ENCODE data around the gene FKBP10. TPM values are rescaled to one million over a fixed set of nuclear protein-coding genes. Genes with fewer than 3 reads are reported as not detected.

FKBP10 gene
- total and polyA plus RNA-seq, 9 of the 15 experiments (the other 6 are each of a cell fraction or from before 2014, with no cell fraction given) = 0.03 to 3.0 (median 1.4) TPM; not detected in 1

DNA sequence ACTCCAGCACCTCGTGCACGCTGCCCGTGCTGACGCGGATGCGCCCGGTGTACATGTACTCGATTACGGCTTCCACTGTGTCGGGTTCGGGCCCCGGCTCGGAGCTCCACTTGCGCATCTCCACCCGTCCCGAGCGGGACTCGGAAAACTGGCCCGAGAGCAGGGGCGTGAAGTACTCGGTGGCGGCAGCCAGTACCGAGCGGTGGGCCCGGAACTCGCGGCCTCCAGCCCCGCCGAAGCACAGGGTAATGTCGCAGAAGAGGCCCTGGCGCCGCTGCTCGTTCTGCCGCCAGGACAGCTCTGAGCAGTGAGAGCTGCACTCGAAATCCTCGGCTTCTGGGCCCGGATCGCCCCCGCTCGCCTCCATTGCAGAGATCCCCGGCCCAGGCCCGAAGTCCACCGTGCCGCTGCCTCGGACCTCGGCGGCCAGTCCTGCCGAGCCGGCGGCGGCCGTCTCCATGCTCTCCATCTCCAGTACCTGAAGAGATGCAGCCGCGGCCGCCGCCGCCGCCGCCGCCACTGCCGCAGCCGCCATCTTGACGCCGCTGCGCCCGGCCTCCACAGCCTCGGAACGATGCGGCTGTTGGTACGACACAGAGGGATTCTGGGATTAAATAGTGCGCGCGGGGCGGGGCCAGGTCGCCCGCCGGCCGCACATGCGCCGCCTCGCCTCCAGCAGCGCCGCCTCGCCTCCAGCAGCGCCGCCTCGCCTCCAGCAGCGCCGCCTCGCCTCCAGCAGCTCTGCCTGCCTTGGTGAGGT is 52.2 kb downstream of the FKBP10 start, which contains the start of gene KLHL11 (continued):
- peak; percentile 32; the same call in 1 of the 2 replicates for TF ChIP-seq TEAD4 (IDR thresholded peaks at IDR 0.05; ENCODE audit: low read length)
- no peak for TF ChIP-seq TEAD4 (CRISPR knock-in tag; IDR thresholded peaks at IDR 0.05; ENCODE audit: borderline replicate concordance)
- peak; percentile 88 for TF ChIP-seq TBP (optimal IDR thresholded peaks at IDR 0.05; ENCODE audit: low read depth, low read length)
- peak; percentile 96 for TF ChIP-seq RBFOX2 (IDR thresholded peaks at IDR 0.05; ENCODE audit: low read depth, low read length)
- no peak for TF ChIP-seq XRCC5 (IDR thresholded peaks at IDR 0.05; ENCODE audit: low read depth, low read length)

DNA sequence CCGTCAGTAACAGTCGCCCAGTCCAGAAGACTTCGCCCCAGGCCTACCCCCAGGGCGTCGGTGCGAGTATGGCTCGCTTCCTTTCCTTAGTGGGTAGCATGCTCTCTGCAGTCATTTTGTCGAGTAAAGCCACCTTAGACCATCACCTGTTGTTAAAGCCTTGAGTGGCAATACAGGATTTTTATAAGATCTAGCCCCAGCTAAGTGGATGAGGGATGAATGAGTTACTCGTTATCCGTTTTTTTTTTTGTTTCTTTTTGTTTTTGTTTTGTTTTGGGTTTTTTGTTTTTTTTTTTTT is 52.7 kb downstream of the FKBP10 start:
- H2AFZ ChIP-seq (ENCODE audit: low read depth, low read length) = peak overlapping the region; percentile 93
- ATAC-seq (no peak), DNase-seq (ENCODE audit: extremely low read depth in 1 of 4, low spot score in 3 of 4) (no peak), FAIRE-seq (peak; percentile 85)
- WGBS (ENCODE audit: insufficient coverage, low coverage, missing lambda C conversion rate) = 2% methylated on average over 10 of the region's 10 CpGs
- H4K20me1 ChIP-seq (replicated peaks; ENCODE audit: control insufficient read depth, insufficient read depth, low read length) = peaks cover 17% of the 10 kb centered on the region; the same call in 1 of the 2 replicates
- peaks cover 37% of the 10 kb centered on the region for H3K36me3 ChIP-seq (ENCODE audit: control insufficient read depth, insufficient read depth, low read length)
- H3K79me2 ChIP-seq (ENCODE audit: control insufficient read depth, insufficient read depth, low read length) = peaks cover 40% of the 10 kb centered on the region
- peak overlapping the region; percentile 52 for H3K27ac ChIP-seq (ENCODE audit: extremely low read depth, low read depth, low read length)
- ChIA-PET POLR2A (interaction anchor here (0.6 to 2.3 kb wide), 15 partner anchors 9 to 1314 kb away, joined by 3 to 10 read pairs (median 4); partner anchors contain the start of genes JUP and KLHL10), CTCF (ENCODE audit: low intra/inter-chr PET ratio) (interaction anchor here (0.7 kb wide), 1 partner anchor 323 kb away, joined by 5 read pairs; no protein-coding TSS in a partner anchor)
- H3K4me2 ChIP-seq (ENCODE audit: insufficient read depth, low read length) = peak overlapping the region; percentile 79
- H3K9me3 ChIP-seq (replicated peaks; ENCODE audit: control insufficient read depth, insufficient read depth, low read depth, low read length) = no peaks in the 10 kb centered on the region
- H3K4me1 ChIP-seq (replicated peaks in 1 of 2; ENCODE audit: control insufficient read depth in 2 of 2, insufficient read depth in 2 of 2, low read length in 2 of 2) = peaks cover 20 to 25% of the 10 kb centered on the region in 2 experiments
- BruUV-seq (replicated peaks) = no TSS peak
- H3K27me3 ChIP-seq (ENCODE audit: control insufficient read depth in 2 of 2, insufficient read depth in 2 of 2, low read length in 2 of 2) = no peaks in the 10 kb centered on the region
- peak overlapping the region; percentile 96 for H3K4me3 ChIP-seq
- no peaks in the 10 kb centered on the region for H3K9me1 ChIP-seq (ENCODE audit: control insufficient read depth, insufficient read depth, low read length)
- peak overlapping the region in 1 of 2 experiments; percentile 88; a peak in 2 of 4 replicates for H3K9ac ChIP-seq (ENCODE audit: insufficient read depth in 1 of 2, low read depth in 2 of 2, low read length in 2 of 2)
- in situ Hi-C loops (cut with MboI) (no loop called here), intact Hi-C loops (cut with micrococcal nuclease) (loop anchor here (2.0 kb wide), 1 partner anchor 79 kb away; the partner anchor contains the start of gene JUP)
- TF ChIP-seq L3MBTL2 (IDR thresholded peaks at IDR 0.05) = 0 out of 2 replicates have a peak, but pooled peaks have one; percentile 55
- TF ChIP-seq POLR2A (conservative IDR thresholded peaks at IDR 0.05) = peak; percentile 48; the same call in 1 of the 2 replicates
- TF ChIP-seq ZC3H8 (IDR thresholded peaks at IDR 0.05) = 0 out of 2 replicates have a peak, but pooled peaks have one; percentile 42
- no peak for TF ChIP-seq SPI1 (IDR thresholded peaks at IDR 0.05; ENCODE audit: borderline replicate concordance, low read depth, low read length)
- TF ChIP-seq TEAD1 (CRISPR knock-in tag; IDR thresholded peaks at IDR 0.05) = 0 out of 4 replicates have a peak, but pooled peaks of 1 of the 2 experiments have one; percentile 7
- TF ChIP-seq HLTF (IDR thresholded peaks at IDR 0.05) = 0 out of 2 replicates have a peak, but pooled peaks have one; percentile 33
- TF ChIP-seq, protein P1, sequence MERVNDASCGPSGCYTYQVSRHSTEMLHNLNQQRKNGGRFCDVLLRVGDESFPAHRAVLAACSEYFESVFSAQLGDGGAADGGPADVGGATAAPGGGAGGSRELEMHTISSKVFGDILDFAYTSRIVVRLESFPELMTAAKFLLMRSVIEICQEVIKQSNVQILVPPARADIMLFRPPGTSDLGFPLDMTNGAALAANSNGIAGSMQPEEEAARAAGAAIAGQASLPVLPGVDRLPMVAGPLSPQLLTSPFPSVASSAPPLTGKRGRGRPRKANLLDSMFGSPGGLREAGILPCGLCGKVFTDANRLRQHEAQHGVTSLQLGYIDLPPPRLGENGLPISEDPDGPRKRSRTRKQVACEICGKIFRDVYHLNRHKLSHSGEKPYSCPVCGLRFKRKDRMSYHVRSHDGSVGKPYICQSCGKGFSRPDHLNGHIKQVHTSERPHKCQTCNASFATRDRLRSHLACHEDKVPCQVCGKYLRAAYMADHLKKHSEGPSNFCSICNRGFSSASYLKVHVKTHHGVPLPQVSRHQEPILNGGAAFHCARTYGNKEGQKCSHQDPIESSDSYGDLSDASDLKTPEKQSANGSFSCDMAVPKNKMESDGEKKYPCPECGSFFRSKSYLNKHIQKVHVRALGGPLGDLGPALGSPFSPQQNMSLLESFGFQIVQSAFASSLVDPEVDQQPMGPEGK (CRISPR knock-in tag; IDR thresholded peaks at IDR 0.05; ENCODE audit: borderline replicate concordance) = no peak
- 0 out of 2 replicates have a peak, but pooled peaks have one; percentile 8 for TF ChIP-seq MTA3 (IDR thresholded peaks at IDR 0.05; ENCODE audit: borderline replicate concordance)
- TF ChIP-seq THRAP3 (IDR thresholded peaks at IDR 0.05; ENCODE audit: borderline replicate concordance) = no peak
- no peak for TF ChIP-seq ZNF324 (CRISPR knock-in tag; IDR thresholded peaks at IDR 0.05)
- no peak for TF ChIP-seq KDM4B (IDR thresholded peaks at IDR 0.05; ENCODE audit: borderline replicate concordance in 2 of 2, low read depth in 1 of 2)
- TF ChIP-seq, protein P2, sequence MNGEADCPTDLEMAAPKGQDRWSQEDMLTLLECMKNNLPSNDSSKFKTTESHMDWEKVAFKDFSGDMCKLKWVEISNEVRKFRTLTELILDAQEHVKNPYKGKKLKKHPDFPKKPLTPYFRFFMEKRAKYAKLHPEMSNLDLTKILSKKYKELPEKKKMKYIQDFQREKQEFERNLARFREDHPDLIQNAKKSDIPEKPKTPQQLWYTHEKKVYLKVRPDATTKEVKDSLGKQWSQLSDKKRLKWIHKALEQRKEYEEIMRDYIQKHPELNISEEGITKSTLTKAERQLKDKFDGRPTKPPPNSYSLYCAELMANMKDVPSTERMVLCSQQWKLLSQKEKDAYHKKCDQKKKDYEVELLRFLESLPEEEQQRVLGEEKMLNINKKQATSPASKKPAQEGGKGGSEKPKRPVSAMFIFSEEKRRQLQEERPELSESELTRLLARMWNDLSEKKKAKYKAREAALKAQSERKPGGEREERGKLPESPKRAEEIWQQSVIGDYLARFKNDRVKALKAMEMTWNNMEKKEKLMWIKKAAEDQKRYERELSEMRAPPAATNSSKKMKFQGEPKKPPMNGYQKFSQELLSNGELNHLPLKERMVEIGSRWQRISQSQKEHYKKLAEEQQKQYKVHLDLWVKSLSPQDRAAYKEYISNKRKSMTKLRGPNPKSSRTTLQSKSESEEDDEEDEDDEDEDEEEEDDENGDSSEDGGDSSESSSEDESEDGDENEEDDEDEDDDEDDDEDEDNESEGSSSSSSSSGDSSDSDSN (IDR thresholded peaks at IDR 0.05; ENCODE audit: borderline replicate concordance in 1 of 2, low read depth in 2 of 2, low read length in 2 of 2) = 0 out of 4 replicates have a peak, but pooled peaks of 1 of the 2 experiments have one; percentile 50

Measured in K562 (cell line).